Ishikawa (cell line): ENCODE results near the gene ACADM.

ENCODE experiments used
- CEBPB ChIP-seq: IDR thresholded peaks from 2 replicates; pipeline ENCODE4 v1.6.1; 2012
- CREB1 ChIP-seq: IDR thresholded peaks from 2 replicates; pipeline ENCODE4 v1.6.1; 2012; ENCODE audit warnings: low read depth
- EGR1 ChIP-seq: IDR thresholded peaks from 2 replicates; pipeline ENCODE4 v1.6.1; 2012
- EP300 ChIP-seq: IDR thresholded peaks from 2 replicates; pipeline ENCODE4 v1.6.1; 2012; ENCODE audit warnings: borderline replicate concordance
- FOXM1 ChIP-seq: IDR thresholded peaks from 2 replicates; pipeline ENCODE4 v1.6.1; 2012; ENCODE audit warnings: low read depth, borderline replicate concordance
- NFIC ChIP-seq: IDR thresholded peaks from 2 replicates; pipeline ENCODE4 v1.6.1; 2012
- RAD21 ChIP-seq: IDR thresholded peaks from 2 replicates; pipeline ENCODE4 v1.6.1; 2012; ENCODE audit warnings: low read depth
- TAF1 ChIP-seq: IDR thresholded peaks from 2 replicates; pipeline ENCODE4 v1.6.1; 2012; ENCODE audit warnings: low read depth, mild to moderate bottlenecking
- TCF12 ChIP-seq: IDR thresholded peaks from 2 replicates; pipeline ENCODE4 v1.6.1; 2012; ENCODE audit warnings: low read depth
- TEAD4 ChIP-seq: IDR thresholded peaks from 2 replicates; pipeline ENCODE4 v1.6.1; 2012
- YY1 ChIP-seq: IDR thresholded peaks from 2 replicates; pipeline ENCODE4 v1.6.1; 2012; ENCODE audit warnings: low read depth
- ZBTB7A ChIP-seq: IDR thresholded peaks from 2 replicates; pipeline ENCODE4 v1.6.1; 2012; ENCODE audit warnings: low read depth
- TF ChIP-seq, protein P1 (sequence below): IDR thresholded peaks from 2 replicates; pipeline ENCODE4 v1.6.1; 2012
- TF ChIP-seq, protein P2 (sequence below): IDR thresholded peaks from 2 replicates; pipeline ENCODE4 v1.6.1; 2012; ENCODE audit warnings: low read depth, mild to moderate bottlenecking
- TF ChIP-seq, protein P3 (sequence below): IDR thresholded peaks from 2 replicates; pipeline ENCODE4 v1.6.1; 2012

Gene ACADM

DNA sequence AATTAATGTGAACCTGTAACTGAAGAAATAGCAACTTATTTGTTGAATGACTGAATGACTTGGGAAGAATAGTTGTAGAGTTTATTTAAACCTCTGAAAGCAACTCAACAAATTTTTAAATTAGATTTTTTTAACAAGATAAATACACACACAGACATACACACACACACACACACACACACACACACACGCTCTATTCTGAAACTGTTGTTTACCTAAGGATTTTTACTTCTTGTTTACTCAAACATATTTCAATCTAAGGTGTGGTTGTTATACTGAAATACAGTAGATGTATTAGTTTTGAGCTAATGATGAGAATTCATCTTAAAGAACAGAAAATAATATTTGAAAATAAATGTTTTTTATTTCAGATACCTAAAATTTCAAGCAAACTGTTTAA is 11.5 kb downstream of the ACADM start:
- TF ChIP-seq, protein P1, sequence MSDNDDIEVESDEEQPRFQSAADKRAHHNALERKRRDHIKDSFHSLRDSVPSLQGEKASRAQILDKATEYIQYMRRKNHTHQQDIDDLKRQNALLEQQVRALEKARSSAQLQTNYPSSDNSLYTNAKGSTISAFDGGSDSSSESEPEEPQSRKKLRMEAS, result no peak
- TF ChIP-seq, protein P2, sequence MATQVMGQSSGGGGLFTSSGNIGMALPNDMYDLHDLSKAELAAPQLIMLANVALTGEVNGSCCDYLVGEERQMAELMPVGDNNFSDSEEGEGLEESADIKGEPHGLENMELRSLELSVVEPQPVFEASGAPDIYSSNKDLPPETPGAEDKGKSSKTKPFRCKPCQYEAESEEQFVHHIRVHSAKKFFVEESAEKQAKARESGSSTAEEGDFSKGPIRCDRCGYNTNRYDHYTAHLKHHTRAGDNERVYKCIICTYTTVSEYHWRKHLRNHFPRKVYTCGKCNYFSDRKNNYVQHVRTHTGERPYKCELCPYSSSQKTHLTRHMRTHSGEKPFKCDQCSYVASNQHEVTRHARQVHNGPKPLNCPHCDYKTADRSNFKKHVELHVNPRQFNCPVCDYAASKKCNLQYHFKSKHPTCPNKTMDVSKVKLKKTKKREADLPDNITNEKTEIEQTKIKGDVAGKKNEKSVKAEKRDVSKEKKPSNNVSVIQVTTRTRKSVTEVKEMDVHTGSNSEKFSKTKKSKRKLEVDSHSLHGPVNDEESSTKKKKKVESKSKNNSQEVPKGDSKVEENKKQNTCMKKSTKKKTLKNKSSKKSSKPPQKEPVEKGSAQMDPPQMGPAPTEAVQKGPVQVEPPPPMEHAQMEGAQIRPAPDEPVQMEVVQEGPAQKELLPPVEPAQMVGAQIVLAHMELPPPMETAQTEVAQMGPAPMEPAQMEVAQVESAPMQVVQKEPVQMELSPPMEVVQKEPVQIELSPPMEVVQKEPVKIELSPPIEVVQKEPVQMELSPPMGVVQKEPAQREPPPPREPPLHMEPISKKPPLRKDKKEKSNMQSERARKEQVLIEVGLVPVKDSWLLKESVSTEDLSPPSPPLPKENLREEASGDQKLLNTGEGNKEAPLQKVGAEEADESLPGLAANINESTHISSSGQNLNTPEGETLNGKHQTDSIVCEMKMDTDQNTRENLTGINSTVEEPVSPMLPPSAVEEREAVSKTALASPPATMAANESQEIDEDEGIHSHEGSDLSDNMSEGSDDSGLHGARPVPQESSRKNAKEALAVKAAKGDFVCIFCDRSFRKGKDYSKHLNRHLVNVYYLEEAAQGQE, result no peak
- no peak for TF ChIP-seq NFIC
- TF ChIP-seq CREB1, result no peak
- TF ChIP-seq EP300, result no peak
- TF ChIP-seq ZBTB7A, result no peak
- TF ChIP-seq FOXM1, result no peak
- no peak for TF ChIP-seq CEBPB
- TF ChIP-seq TCF12, result no peak
- TF ChIP-seq, protein P3, sequence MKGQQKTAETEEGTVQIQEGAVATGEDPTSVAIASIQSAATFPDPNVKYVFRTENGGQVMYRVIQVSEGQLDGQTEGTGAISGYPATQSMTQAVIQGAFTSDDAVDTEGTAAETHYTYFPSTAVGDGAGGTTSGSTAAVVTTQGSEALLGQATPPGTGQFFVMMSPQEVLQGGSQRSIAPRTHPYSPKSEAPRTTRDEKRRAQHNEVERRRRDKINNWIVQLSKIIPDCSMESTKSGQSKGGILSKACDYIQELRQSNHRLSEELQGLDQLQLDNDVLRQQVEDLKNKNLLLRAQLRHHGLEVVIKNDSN, result no peak
- TF ChIP-seq TEAD4, result no peak

DNA sequence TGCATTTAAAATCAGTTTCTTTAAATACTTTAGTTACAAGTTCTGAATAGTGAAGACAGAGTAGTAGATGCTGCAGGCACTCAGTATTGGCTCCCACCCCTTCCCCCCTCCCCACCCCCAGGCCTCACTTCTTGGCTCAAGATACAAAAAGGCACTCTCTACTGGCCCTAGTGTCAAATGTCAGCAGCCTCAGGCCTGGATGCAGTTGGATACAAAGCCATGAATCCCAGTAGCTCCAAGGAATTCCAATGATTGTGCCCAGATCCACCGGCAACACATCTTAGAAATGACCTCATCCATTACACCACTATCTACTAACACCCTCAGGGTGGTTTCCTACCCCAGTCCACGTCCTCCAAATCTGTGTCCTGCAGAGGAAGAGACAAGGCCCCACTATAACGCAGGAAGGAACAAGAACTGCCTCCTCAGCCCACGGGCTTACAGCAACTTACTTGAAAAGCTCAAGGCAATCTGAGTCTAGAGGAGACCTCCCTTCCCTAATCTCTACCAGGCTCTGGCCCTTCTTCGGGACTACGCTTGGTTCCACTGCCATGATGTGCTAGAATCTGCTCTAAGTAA is 17.6 kb downstream of the ACADM start:
- TF ChIP-seq, protein P1, result no peak
- TF ChIP-seq TCF12 (no peak), ZBTB7A (no peak), RAD21 (no peak)

DNA sequence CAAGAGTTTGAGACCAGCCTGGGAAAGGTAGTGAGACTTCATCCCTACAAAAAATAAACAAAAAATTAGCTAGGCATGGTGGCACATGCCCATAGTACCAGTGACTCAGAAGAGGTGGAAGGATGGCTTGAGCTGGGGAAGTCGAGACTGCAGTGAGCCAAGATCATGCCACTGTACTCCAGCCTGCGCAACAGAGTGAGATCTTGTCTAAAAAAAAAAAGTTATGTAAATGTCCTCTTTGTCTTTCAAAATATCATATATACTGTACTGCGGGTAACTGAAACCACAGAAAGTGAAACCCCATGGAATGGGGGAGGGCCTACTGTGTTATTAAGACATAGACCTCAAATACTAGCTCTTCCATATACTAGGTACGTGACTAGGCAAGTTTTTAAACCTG is 20.8 kb downstream of the ACADM start:
- TF ChIP-seq ZBTB7A, result no peak
- no peak for TF ChIP-seq NFIC
- TF ChIP-seq TAF1, result no peak
- TF ChIP-seq, protein P3, result no peak
- TF ChIP-seq, protein P2, result no peak
- TF ChIP-seq FOXM1, result no peak
- TF ChIP-seq CREB1, result no peak
- no peak for TF ChIP-seq TEAD4
- TF ChIP-seq EGR1, result no peak
- TF ChIP-seq CEBPB, result no peak
- TF ChIP-seq, protein P1, result no peak
- no peak for TF ChIP-seq TCF12
- TF ChIP-seq EP300, result no peak

DNA sequence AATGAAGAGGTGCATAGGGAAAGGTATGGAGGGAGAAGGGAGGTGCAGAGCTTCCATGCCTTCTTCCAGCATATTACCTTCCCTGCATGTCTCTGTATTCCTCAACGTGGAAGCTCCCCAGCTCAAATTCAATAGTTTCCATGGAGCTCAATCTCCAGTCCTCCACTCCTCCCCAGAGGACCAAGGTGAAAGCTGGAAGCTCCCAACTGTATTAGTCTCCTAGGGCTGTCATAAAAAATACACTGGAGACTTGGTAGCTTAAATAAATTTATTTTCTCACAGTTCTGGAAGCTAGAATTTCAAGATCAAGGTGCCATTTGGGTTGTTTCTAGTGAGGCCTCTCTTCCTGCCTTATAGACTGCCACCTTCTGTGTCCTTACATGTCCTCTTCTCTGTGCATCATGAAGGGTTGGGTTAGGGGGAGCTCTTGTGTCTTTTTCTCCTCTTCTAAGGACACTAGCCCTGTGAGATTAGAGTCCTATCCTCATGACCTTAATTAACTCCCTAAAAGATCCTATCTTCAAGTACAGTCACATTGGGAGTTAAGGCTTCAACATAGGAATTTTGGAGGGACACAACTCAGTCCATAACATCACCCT is 39.6 kb downstream of the ACADM start:
- no peak for TF ChIP-seq TEAD4
- no peak for TF ChIP-seq ZBTB7A
- TF ChIP-seq, protein P3, result no peak
- no peak for TF ChIP-seq CREB1
- TF ChIP-seq, protein P1, result no peak
- TF ChIP-seq RAD21, result no peak

DNA sequence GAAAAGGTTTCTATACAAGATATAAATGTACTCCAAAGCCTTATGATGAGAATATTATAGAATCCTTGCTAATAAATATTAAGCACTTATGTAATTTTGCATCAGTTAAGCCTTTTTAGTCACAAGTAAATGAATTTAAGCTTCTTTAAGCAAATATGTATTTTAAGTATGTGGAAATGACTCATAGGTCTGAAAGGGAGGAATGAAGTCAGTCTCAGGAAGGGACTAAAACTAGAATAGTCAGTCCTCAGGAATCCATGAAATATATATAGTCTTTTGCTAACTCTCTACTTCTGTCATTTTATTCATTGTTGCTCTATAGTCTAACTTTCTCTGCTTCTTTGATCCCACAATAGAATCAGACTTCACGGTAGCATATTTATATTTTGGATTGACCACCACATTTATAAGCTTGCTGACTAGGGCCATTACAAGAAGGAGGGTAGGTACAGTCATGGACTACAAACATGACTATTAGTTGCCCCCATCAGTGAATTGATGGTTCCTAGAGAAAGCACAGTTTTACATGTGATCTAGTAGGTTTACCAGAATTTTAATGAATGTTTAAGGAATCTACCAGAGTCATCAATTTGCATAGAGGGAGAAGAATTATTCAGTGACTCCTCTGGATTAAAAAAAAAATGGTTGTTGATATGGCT is 41.3 kb downstream of the ACADM start:
- no peak for TF ChIP-seq EGR1
- TF ChIP-seq TEAD4, result no peak
- TF ChIP-seq TAF1, result no peak
- TF ChIP-seq TCF12, result no peak
- TF ChIP-seq ZBTB7A, result no peak
- no peak for TF ChIP-seq EP300
- no peak for TF ChIP-seq RAD21
- no peak for TF ChIP-seq CREB1
- TF ChIP-seq, protein P3, result no peak
- TF ChIP-seq YY1, result no peak
- no peak for TF ChIP-seq FOXM1
- TF ChIP-seq, protein P2, result no peak
